ENCODE measurements around the gene NRAP.

Gene NRAP

GRCh38 chr10:113709221-113709838 is 45.5 kb upstream of the NRAP start:
- H3K27ac ChIP-seq = peak overlapping the region; percentile 24
- H3K36me3 ChIP-seq (replicated peaks) = no peaks in the 10 kb centered on the region
- in situ Hi-C loops (cut with HindIII; ENCODE audit: low pct_ligation_motif_present, low sequenced_read_pairs) = no loop called here
- H3K4me3 ChIP-seq (ENCODE audit: low read depth, low read length) = no peak overlapping the region
- peak; percentile 82 for DNase-seq
- no peaks in the 10 kb centered on the region for H3K27me3 ChIP-seq (replicated peaks)
- TF ChIP-seq, protein P1, sequence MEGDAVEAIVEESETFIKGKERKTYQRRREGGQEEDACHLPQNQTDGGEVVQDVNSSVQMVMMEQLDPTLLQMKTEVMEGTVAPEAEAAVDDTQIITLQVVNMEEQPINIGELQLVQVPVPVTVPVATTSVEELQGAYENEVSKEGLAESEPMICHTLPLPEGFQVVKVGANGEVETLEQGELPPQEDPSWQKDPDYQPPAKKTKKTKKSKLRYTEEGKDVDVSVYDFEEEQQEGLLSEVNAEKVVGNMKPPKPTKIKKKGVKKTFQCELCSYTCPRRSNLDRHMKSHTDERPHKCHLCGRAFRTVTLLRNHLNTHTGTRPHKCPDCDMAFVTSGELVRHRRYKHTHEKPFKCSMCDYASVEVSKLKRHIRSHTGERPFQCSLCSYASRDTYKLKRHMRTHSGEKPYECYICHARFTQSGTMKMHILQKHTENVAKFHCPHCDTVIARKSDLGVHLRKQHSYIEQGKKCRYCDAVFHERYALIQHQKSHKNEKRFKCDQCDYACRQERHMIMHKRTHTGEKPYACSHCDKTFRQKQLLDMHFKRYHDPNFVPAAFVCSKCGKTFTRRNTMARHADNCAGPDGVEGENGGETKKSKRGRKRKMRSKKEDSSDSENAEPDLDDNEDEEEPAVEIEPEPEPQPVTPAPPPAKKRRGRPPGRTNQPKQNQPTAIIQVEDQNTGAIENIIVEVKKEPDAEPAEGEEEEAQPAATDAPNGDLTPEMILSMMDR (IDR thresholded peaks at IDR 0.05; ENCODE audit: low read depth, low read length, missing control alignments) = no peak

- TF ChIP-seq, protein P1 (IDR thresholded peaks at IDR 0.05; ENCODE audit: low read depth, low read length, missing control alignments) = no peak
- Histone ChIP-seq H3K27me3 (replicated peaks) (no peaks in the 10 kb centered on the region), H3K27ac (no peak overlapping the region), H3K4me3 (ENCODE audit: low read depth, low read length) (no peak overlapping the region), H3K36me3 (replicated peaks) (no peaks in the 10 kb centered on the region)
- in situ Hi-C loops (cut with HindIII; ENCODE audit: low pct_ligation_motif_present, low sequenced_read_pairs) = no loop called here
- no peak for DNase-seq
Measured at GRCh38 chr10:113708640-113709039, 44.8 kb upstream of the NRAP start.

DNA sequence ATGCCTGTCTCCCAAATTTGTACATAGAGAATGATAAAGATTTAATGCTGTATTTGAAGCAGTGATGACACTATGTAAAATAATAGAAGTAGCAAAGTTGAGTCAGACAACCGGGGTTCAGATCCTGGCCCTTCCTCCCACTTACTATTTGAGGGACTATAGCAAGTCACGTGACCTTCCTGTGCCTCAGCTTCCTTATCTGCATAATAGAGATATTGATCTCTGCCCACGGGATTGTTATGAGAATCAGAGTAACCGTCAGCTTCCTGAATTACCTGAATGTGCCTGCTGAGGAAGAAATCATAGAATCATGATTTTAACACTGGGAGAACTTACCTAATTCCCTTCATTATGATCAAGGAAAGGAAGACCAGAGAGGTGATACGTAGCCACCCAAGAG is 42.8 kb upstream of the NRAP start:
- in situ Hi-C loops (cut with HindIII; ENCODE audit: low pct_ligation_motif_present, low sequenced_read_pairs) = no loop called here
- TF ChIP-seq, protein P1 (IDR thresholded peaks at IDR 0.05; ENCODE audit: low read depth, low read length, missing control alignments) = no peak

DNA sequence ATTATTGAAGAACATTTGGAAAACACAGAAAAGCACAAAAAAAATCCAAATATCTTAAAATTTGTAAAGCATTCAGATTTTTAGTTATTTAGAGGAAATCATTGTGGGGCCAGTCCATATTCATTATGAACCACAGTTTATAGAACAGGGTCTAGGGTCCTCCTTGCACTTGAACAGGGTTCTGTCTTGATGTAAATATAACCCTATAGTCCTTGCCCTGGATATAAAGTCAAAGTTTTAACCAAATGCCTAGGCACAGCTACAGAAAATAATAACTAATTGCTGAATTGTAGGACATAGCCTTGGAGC is 41.5 kb upstream of the NRAP start:
- Histone ChIP-seq H3K27ac (no peak overlapping the region), H3K36me3 (replicated peaks) (peaks cover 3% of the 10 kb centered on the region), H3K4me3 (ENCODE audit: low read depth, low read length) (no peak overlapping the region), H3K27me3 (replicated peaks) (no peaks in the 10 kb centered on the region)
- TF ChIP-seq, protein P1 (IDR thresholded peaks at IDR 0.05; ENCODE audit: low read depth, low read length, missing control alignments) = no peak
- DNase-seq = no peak
- in situ Hi-C loops (cut with HindIII; ENCODE audit: low pct_ligation_motif_present, low sequenced_read_pairs) = no loop called here

More for the DNA sequence above, 42.8 kb upstream of the NRAP start:
- Histone ChIP-seq H3K4me3 (ENCODE audit: low read depth, low read length) (no peak overlapping the region), H3K27ac (no peak overlapping the region), H3K27me3 (replicated peaks) (no peaks in the 10 kb centered on the region), H3K36me3 (replicated peaks) (no peaks in the 10 kb centered on the region)
- DNase-seq = no peak

DNA sequence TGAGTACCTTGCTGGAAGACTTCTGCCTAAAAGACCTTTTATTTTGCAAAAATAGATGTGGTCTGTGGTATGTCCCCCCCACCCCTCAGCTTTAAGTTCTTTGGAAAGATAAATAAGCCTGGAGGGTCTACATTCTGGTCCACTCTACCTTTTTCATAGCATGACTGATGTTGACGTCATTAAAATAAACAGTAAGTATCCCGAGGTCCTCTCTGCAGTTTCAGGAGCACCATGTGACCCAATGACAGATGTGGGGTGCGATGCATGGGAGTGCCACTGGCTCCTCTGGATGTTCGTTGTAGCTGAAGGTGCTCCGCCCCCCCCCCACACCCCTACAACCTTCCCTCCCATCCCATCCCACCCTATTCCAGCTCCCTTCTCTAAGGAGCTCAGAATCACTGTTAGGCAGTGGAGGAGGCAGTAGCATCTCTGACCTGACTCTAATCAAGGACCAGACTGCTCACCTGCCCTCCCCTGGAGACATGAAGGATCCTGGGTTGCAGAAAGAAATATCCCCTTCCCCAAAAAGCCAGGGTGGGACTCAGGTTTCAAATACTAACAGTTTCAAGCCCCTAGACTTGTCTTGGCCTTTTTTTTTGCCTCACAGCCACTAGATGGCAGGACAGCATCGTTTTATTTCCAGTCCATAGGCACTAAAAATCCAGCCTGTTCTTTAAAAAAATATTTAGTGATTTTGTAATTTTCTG is 40.9 kb upstream of the NRAP start:
- Histone ChIP-seq H3K4me3 (ENCODE audit: low read depth, low read length) (no peak overlapping the region), H3K27ac (no peak overlapping the region), H3K36me3 (replicated peaks) (peaks cover 3% of the 10 kb centered on the region), H3K27me3 (replicated peaks) (no peaks in the 10 kb centered on the region)
- DNase-seq = peak; percentile 18
- TF ChIP-seq, protein P1 (IDR thresholded peaks at IDR 0.05; ENCODE audit: low read depth, low read length, missing control alignments) = peak; percentile 78
- in situ Hi-C loops (cut with HindIII; ENCODE audit: low pct_ligation_motif_present, low sequenced_read_pairs) = no loop called here

Data from brain microvascular endothelial cell (primary cell).